Measurements from ENCODE around the gene NEUROD2. TPM values are rescaled to one million over a fixed set of nuclear protein-coding genes. Genes with fewer than 3 reads are reported as not detected.

Gene NEUROD2
- polyA plus RNA-seq, 2 of the 4 experiments (the other 2 are of a cell fraction), result not detected

- TF ChIP-seq HOXB13 (CRISPR knock-in tag; IDR thresholded peaks at IDR 0.05; ENCODE audit: low read depth), result no peak
- TF ChIP-seq E2F6 (IDR thresholded peaks at IDR 0.05; ENCODE audit: borderline replicate concordance, low read depth), result no peak
Measured at GRCh38 chr17:39598047-39598481, 9.7 kb downstream of the NEUROD2 start (continued).

- Histone ChIP-seq H3K4me2 (no peak overlapping the region), H3K4me1 (peaks cover 13% of the 10 kb centered on the region), H3K27ac (no peak overlapping the region), H3K4me3 (no peak overlapping the region), H3K9me3 (no peaks in the 10 kb centered on the region)
- no peak for DNase-seq (ENCODE audit: low read depth in 1 of 2, low spot score in 1 of 2)
- ChIA-PET POLR2A (no interaction called here), CTCF (interaction anchor here (0.8 to 58.8 kb wide), 6 partner anchors 9 to 49 kb away, joined by 3 to 1581 read pairs (median 4); partner anchors contain the start of genes PPP1R1B and STARD3)
- 21% methylated on average over 20 of the region's 22 CpGs for WGBS (ENCODE audit: missing lambda C conversion rate)
- TF ChIP-seq CHD2 (IDR thresholded peaks at IDR 0.05; ENCODE audit: low read length, partially characterized antibody), result no peak
- no peak for FAIRE-seq
- ATAC-seq, result peak in 1 of 2 experiments; percentile 8; a peak in 1 of 6 replicates
Measured at GRCh38 chr17:39597372-39598046, 10.2 kb downstream of the NEUROD2 start.

DNA sequence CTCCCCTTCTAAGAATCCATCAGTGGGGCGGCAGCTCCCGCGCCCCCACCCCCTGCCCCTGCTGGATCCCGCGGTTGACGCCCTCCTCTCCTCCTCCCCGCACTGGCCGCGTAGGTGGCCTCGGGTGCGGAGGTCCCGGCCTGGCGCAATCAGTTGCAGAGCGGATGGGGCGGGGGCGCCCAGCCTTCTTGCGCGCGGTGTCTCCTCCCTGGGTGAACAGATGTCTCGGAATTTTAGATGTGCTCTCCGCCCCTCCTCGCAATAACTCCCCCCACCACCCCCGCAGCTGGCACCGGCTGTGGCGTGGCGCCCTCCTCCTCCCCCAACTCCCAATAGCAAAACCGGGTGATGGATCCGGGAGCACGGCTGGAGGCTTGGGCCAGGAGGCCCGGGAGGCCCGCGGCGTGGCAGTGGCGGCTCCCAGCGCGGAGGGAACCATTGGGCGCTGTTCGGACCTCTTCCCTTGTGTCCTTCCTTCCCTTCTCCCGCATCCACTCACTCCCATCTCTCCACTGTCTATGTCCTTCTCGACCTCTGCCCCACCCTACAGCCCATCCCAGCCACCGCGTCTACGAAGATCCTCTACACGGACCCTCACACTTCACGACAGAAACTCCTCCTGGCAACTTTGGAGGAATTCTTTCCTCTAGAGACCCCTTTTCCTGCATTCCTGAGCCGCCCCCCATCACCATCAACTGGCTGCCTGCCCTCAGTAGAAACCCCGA is 11.0 kb downstream of the NEUROD2 start:
- no peak overlapping the region for H3K4me2 ChIP-seq
- no peak overlapping the region for H3K27ac ChIP-seq
- CTCF ChIA-PET, result interaction anchor here (0.7 to 58.8 kb wide), 9 partner anchors 10 to 352 kb away, joined by 3 to 1581 read pairs (median 3); partner anchors contain the start of genes PPP1R1B and STARD3
- POLR2A ChIA-PET, result no interaction called here
- ATAC-seq (peak in 1 of 2 experiments; percentile 11; a peak in 2 of 6 replicates), FAIRE-seq (no peak), DNase-seq (ENCODE audit: low read depth in 1 of 2, low spot score in 1 of 2) (no peak)
- TF ChIP-seq SREBF2 (IDR thresholded peaks at IDR 0.05) (no peak), CHD2 (IDR thresholded peaks at IDR 0.05; ENCODE audit: low read length, partially characterized antibody) (no peak), RAD21 (conservative IDR thresholded peaks at IDR 0.05 in 1 of 2, IDR thresholded peaks at IDR 0.05 in 1 of 2) (no peak), RNF2 (IDR thresholded peaks at IDR 0.05; ENCODE audit: borderline replicate concordance, low read depth) (no peak), MAFK (IDR thresholded peaks at IDR 0.05; ENCODE audit: partially characterized antibody) (no peak)
- no peak overlapping the region for H3K4me3 ChIP-seq
- peaks cover 13% of the 10 kb centered on the region for H3K4me1 ChIP-seq
- WGBS (ENCODE audit: missing lambda C conversion rate), result 34% methylated on average over 39 of the region's 47 CpGs
- H3K9me3 ChIP-seq, result no peaks in the 10 kb centered on the region

- Histone ChIP-seq H3K4me1 (peaks cover 13% of the 10 kb centered on the region), H3K4me3 (no peak overlapping the region), H3K4me2 (no peak overlapping the region), H3K27ac (no peak overlapping the region), H3K9me3 (no peaks in the 10 kb centered on the region)
- CTCF ChIA-PET, result interaction anchor here (0.7 to 58.8 kb wide), 10 partner anchors 9 to 351 kb away, joined by 3 to 1581 read pairs (median 3); partner anchors contain the start of genes PPP1R1B and STARD3
- WGBS (ENCODE audit: missing lambda C conversion rate), result 39% methylated on average over 11 of the region's 11 CpGs
- no peak for DNase-seq (ENCODE audit: low read depth in 1 of 2, low spot score in 1 of 2)
- POLR2A ChIA-PET, result no interaction called here
- no peak for FAIRE-seq
- TF ChIP-seq GATA3 (IDR thresholded peaks at IDR 0.05; ENCODE audit: borderline replicate concordance), result no peak
- TF ChIP-seq NR3C1 (IDR thresholded peaks at IDR 0.05), result no peak
- no peak for TF ChIP-seq HOXB5 (CRISPR knock-in tag; IDR thresholded peaks at IDR 0.05)
- TF ChIP-seq JUN (IDR thresholded peaks at IDR 0.05), result no peak
- no peak for TF ChIP-seq NFE2L2 (conservative IDR thresholded peaks at IDR 0.05; ENCODE audit: low read length)
- no peak for TF ChIP-seq CTCF (IDR thresholded peaks at IDR 0.05)
- TF ChIP-seq EHF (CRISPR knock-in tag; IDR thresholded peaks at IDR 0.05), result no peak
- TF ChIP-seq FOSB (CRISPR knock-in tag; IDR thresholded peaks at IDR 0.05), result no peak
- TF ChIP-seq FOXS1 (CRISPR knock-in tag; IDR thresholded peaks at IDR 0.05), result no peak
- TF ChIP-seq RFX5 (IDR thresholded peaks at IDR 0.05), result no peak
- TF ChIP-seq KDM1A (IDR thresholded peaks at IDR 0.05; ENCODE audit: low read depth), result no peak
- no peak for TF ChIP-seq ZNF302 (CRISPR knock-in tag; IDR thresholded peaks at IDR 0.05)
- no peak for TF ChIP-seq RARB (CRISPR knock-in tag; IDR thresholded peaks at IDR 0.05)
- no peak for ATAC-seq
Measured at GRCh38 chr17:39595928-39596510, 11.7 kb downstream of the NEUROD2 start.
